Hepatocyte (in vitro differentiated cells): ENCODE measurements around the gene OSBPL7.

Source experiments
- EZH2 ChIP-seq: fragments of 200-600 bp; sonication (generic); IDR thresholded peaks from 2 replicates; pipeline ENCODE4 v1.6.1; 2016; ENCODE audit warnings: antibody characterized with exemption, mild to moderate bottlenecking, borderline replicate concordance
- EZH2phosphoT487 ChIP-seq: fragments of 200-600 bp; sonication (generic); IDR thresholded peaks from one replicate; pipeline ENCODE4 v1.6.1; 2018; ENCODE audit warnings: antibody characterized with exemption, mild to moderate bottlenecking, low read depth, moderate library complexity; ENCODE audit not compliant: unreplicated experiment, severe bottlenecking
- TF ChIP-seq, protein P1 (sequence below): fragments of 200-600 bp; sonication (generic); IDR thresholded peaks from 2 replicates; pipeline ENCODE4 v1.5.1; 2016; ENCODE audit warnings: antibody characterized with exemption, mild to moderate bottlenecking; ENCODE audit not compliant: poor library complexity

DNA sequence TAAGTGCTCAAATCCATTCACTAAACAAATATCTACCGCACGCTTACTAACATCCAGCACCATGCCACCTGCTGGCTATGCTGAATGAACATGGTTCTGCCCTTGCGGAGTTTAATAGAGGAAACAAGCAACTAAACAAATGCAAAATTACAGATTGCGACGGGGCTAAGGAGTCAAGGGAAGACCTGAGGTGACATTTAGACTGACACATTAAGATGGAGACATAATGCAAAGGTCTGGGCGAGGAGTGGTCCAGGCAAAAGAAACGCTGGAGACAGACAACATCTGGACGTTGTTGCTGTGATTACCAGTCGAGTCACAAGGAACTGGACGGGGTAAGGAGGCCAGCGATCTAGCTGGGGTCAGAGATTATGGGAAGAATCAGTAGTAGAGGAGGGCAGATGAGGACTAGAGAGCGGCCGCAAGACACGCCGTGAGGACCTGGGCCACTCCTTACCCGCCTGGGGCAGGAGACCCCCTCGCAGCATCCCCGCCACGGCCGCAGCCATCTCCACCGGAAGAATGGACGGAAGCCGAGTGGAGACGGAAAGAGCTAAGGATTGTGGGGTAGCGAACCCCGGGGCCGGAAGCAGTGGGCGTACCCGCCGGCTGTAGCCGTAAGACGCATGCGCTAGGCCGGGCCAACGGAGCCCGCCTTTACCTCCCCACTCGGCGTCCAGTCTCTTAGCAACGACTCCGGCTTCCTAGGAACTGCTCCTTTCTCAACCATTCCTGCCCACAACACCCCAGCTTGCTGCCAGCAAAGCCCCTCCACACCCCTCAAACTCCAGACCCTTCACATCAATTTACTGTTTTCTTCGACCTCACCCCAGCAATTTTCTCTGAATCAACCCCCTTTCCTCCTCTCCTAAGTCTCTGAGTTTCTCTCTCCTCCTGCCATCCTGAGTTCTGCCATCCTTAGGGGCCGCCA, 9.7 kb upstream of the OSBPL7 start, which contains the start of the genes LRRC46 and MRPL10:
- TF ChIP-seq EZH2 (no peak), EZH2phosphoT487 (no peak)
- TF ChIP-seq, protein P1, sequence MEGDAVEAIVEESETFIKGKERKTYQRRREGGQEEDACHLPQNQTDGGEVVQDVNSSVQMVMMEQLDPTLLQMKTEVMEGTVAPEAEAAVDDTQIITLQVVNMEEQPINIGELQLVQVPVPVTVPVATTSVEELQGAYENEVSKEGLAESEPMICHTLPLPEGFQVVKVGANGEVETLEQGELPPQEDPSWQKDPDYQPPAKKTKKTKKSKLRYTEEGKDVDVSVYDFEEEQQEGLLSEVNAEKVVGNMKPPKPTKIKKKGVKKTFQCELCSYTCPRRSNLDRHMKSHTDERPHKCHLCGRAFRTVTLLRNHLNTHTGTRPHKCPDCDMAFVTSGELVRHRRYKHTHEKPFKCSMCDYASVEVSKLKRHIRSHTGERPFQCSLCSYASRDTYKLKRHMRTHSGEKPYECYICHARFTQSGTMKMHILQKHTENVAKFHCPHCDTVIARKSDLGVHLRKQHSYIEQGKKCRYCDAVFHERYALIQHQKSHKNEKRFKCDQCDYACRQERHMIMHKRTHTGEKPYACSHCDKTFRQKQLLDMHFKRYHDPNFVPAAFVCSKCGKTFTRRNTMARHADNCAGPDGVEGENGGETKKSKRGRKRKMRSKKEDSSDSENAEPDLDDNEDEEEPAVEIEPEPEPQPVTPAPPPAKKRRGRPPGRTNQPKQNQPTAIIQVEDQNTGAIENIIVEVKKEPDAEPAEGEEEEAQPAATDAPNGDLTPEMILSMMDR: peak; percentile 56
